Endothelial cell (in vitro differentiated cells): ENCODE measurements around the gene KCNE3. TPM values are rescaled to one million over a fixed set of nuclear protein-coding genes. Genes with fewer than 3 reads are reported as not detected.

ENCODE experiments used
- DNase-seq: peaks from one replicate; pipeline ENCODE4 v3.0.0; 2021; ENCODE audit warnings: low spot score
- H3K27ac Mint-ChIP-seq: one replicate; pipeline ENCODE4 v1.8.0; 2021; ENCODE audit warnings: mixed read lengths, inconsistent platforms; ENCODE audit not compliant: unreplicated experiment
- H3K27me3 Mint-ChIP-seq: one replicate; pipeline ENCODE4 v1.8.0; 2021; ENCODE audit warnings: mild to moderate bottlenecking, moderate library complexity, mixed read lengths, inconsistent platforms; ENCODE audit not compliant: unreplicated experiment
- H3K36me3 Mint-ChIP-seq: one replicate; pipeline ENCODE4 v1.8.0; 2021; ENCODE audit warnings: mild to moderate bottlenecking, low read depth, mixed read lengths, inconsistent platforms; ENCODE audit not compliant: unreplicated experiment
- H3K4me1 Mint-ChIP-seq: one replicate; pipeline ENCODE4 v1.8.0; 2021; ENCODE audit warnings: mild to moderate bottlenecking, mixed read lengths, inconsistent platforms; ENCODE audit not compliant: unreplicated experiment
- H3K4me3 Mint-ChIP-seq: one replicate; pipeline ENCODE4 v1.8.0; 2021; ENCODE audit warnings: mild to moderate bottlenecking, mixed read lengths, inconsistent platforms; ENCODE audit not compliant: unreplicated experiment
- H3K9me3 Mint-ChIP-seq: one replicate; pipeline ENCODE4 v1.8.0; 2021; ENCODE audit warnings: mixed read lengths, inconsistent platforms; ENCODE audit not compliant: unreplicated experiment
- CTCF ChIP-seq: fragments of 200-600 bp; sonication (generic); IDR thresholded peaks from one replicate; pipeline ENCODE4 v1.5.0; 2021; ENCODE audit warnings: antibody characterized with exemption; ENCODE audit not compliant: unreplicated experiment
- total RNA-seq: library from RNA; stranded (reverse); fragmentation: NEBNext Ultra II Directional; extraction: Animal tissue kit (Norgen Biotek cat#: 25700); gene quantifications from one replicate; pipeline ENCODE4 v1.2.1, GENCODE V29; 2021; ENCODE audit not compliant: unreplicated experiment

KCNE3 gene
- total RNA-seq, 1 donor from 2014 or later: 29.4 TPM

- no peak overlapping the region for H3K4me3 Mint-ChIP-seq
- H3K27me3 Mint-ChIP-seq: peaks cover 5% of the 10 kb centered on the region
- H3K36me3 Mint-ChIP-seq: peaks cover 3% of the 10 kb centered on the region
- peaks cover 3% of the 10 kb centered on the region for H3K4me1 Mint-ChIP-seq
- no peaks in the 10 kb centered on the region for H3K9me3 Mint-ChIP-seq
- DNase-seq: no peak
- TF ChIP-seq CTCF: no peak
- no peak overlapping the region for H3K27ac Mint-ChIP-seq
Measured at GRCh38 chr11:74473382-74474173, 6.2 kb upstream of the KCNE3 start.

GRCh38 chr11:74471668-74472429 is 4.5 kb upstream of the KCNE3 start:
- peaks cover 9% of the 10 kb centered on the region for H3K27me3 Mint-ChIP-seq
- no peak overlapping the region for H3K27ac Mint-ChIP-seq

GRCh38 chr11:74471037-74471436 is 3.7 kb upstream of the KCNE3 start:
- peaks cover 10% of the 10 kb centered on the region for H3K27me3 Mint-ChIP-seq
- H3K4me3 Mint-ChIP-seq: no peak overlapping the region
- no peak for DNase-seq
- H3K27ac Mint-ChIP-seq: no peak overlapping the region
- no peaks in the 10 kb centered on the region for H3K9me3 Mint-ChIP-seq
- peaks cover 9% of the 10 kb centered on the region for H3K36me3 Mint-ChIP-seq
- peaks cover 22% of the 10 kb centered on the region for H3K4me1 Mint-ChIP-seq
- no peak for TF ChIP-seq CTCF

More at GRCh38 chr11:74471668-74472429, 4.5 kb upstream of the KCNE3 start:
- no peak for TF ChIP-seq CTCF
- peaks cover 14% of the 10 kb centered on the region for H3K4me1 Mint-ChIP-seq
- no peaks in the 10 kb centered on the region for H3K9me3 Mint-ChIP-seq
- peaks cover 3% of the 10 kb centered on the region for H3K36me3 Mint-ChIP-seq
- no peak for DNase-seq
- no peak overlapping the region for H3K4me3 Mint-ChIP-seq

- peaks cover 27% of the 10 kb centered on the region for H3K4me1 Mint-ChIP-seq
- DNase-seq: no peak
- peaks cover 10% of the 10 kb centered on the region for H3K27me3 Mint-ChIP-seq
- TF ChIP-seq CTCF: no peak
- H3K36me3 Mint-ChIP-seq: peaks cover 14% of the 10 kb centered on the region
- H3K4me3 Mint-ChIP-seq: no peak overlapping the region
- no peaks in the 10 kb centered on the region for H3K9me3 Mint-ChIP-seq
- no peak overlapping the region for H3K27ac Mint-ChIP-seq
Measured at GRCh38 chr11:74470526-74470925, 3.2 kb upstream of the KCNE3 start.

- Mint-ChIP-seq H3K4me3 (no peak overlapping the region), H3K27ac (no peak overlapping the region), H3K36me3 (peaks cover 23% of the 10 kb centered on the region), H3K27me3 (peaks cover 17% of the 10 kb centered on the region), H3K9me3 (no peaks in the 10 kb centered on the region), H3K4me1 (peaks cover 39% of the 10 kb centered on the region)
- no peak for TF ChIP-seq CTCF
- no peak for DNase-seq
Measured at GRCh38 chr11:74468936-74469335, 1.6 kb upstream of the KCNE3 start.
